LNCAP (cell line): Measurements from ENCODE around the gene AMOT.

Source experiments
- TF ChIP-seq, protein P1 (sequence below): fragments of 450-650 bp; IDR thresholded peaks from 2 replicates; pipeline ENCODE4 v1.5.1; 2017; ENCODE audit warnings: mild to moderate bottlenecking

Gene AMOT

DNA sequence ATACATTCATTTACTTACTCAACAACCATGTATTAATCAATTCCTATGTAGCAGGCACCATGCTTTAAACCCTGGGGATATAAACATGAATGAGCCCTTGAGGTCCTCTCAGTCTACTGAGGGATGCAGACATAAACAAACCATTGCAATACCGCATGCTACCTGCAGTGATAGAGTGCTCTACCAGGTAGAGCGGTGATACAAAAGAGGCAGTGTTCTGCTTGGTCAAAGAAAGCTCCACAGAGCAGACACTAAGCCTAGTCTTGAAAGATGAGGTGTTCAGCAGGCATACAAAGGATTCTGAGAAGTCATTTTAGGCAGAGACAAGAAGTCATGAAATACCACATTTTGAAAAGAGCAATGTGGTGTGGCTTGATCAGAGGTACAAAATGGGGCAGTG is 26.9 kb upstream of the AMOT start:
- TF ChIP-seq, protein P1, sequence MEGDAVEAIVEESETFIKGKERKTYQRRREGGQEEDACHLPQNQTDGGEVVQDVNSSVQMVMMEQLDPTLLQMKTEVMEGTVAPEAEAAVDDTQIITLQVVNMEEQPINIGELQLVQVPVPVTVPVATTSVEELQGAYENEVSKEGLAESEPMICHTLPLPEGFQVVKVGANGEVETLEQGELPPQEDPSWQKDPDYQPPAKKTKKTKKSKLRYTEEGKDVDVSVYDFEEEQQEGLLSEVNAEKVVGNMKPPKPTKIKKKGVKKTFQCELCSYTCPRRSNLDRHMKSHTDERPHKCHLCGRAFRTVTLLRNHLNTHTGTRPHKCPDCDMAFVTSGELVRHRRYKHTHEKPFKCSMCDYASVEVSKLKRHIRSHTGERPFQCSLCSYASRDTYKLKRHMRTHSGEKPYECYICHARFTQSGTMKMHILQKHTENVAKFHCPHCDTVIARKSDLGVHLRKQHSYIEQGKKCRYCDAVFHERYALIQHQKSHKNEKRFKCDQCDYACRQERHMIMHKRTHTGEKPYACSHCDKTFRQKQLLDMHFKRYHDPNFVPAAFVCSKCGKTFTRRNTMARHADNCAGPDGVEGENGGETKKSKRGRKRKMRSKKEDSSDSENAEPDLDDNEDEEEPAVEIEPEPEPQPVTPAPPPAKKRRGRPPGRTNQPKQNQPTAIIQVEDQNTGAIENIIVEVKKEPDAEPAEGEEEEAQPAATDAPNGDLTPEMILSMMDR = no peak

DNA sequence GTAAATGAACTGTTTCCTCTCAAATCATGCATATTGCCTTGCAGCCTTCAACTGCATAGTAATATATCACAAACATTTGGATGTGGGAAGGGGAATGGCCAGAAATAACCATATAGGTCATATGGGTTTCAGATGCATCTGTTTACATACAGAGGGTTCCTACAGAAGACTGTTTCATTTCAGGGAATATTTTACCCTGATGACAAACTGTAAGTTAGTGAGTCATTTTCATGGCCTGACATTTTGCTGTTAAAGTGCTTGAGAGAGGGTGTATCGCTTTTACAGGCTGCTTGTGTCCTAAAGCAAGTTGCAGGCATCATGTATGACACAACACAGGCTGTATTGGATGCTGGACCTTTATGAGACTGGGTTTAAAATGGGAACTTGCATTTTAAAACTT is 25.5 kb upstream of the AMOT start:
- TF ChIP-seq, protein P1 = no peak

DNA sequence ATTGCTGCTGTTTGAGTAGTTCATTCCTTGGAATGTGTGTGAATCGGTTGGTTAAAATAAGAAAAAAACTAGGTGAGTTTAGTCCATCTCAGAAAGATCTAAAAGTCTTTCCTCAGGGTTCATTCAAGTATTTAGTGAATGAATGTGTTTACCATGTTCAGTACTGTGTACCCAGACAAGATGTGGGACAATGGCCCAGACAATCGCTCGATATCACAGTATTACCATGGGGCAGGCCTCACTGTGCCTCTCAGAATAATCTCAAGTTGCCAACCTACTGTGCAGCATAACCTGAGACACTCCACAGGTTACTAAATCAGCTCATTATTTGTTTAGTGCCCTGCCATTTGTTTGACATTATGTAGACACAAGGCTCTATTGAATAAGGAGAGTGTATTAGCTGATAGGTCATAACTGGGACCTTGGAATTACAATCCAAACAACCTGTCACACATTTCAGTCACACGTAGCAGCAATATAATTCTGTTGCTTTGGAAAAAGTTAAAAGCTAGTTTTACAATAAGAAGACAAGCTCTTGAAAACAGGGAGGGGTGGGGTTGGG is 24.9 kb upstream of the AMOT start:
- TF ChIP-seq, protein P1 = no peak

DNA sequence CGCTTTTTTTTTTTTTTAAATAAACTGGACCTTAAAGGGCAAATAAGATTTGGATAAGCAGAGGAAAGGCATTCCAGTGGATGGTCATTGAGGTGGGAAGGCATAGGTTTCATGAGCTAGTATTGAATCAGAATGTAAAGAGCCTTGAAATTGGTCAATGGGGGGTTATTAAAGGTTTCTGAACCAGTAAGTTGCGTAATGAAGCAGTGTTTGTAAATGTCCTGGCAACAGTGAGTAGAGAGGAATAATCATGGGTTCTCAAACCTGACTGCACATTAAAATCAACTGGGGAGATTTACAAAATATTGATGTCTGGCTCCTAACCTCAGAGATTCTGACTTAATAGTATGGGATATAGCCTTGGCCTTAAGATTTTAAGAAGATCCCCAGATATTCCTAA is 23.2 kb upstream of the AMOT start:
- TF ChIP-seq, protein P1 = no peak

DNA sequence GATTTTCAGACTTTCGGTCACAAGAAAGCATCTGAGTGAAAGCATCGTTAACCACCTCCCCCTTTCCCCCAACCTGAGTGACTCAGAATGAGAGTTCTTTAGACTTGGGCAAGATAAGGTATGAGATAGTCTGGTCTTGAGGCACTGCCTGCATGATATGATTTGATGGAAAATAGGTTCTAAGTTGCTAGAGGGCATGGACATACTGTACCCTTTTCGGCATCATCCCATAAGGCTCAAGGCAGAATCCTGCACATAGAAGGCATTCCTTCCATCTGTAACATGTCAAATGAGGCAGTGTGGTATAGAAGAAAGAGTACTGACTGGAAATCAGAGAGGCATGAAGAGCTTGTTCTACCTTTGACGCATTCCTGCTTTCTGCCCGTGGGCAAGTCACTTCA is 16.8 kb upstream of the AMOT start:
- TF ChIP-seq, protein P1 = no peak

DNA sequence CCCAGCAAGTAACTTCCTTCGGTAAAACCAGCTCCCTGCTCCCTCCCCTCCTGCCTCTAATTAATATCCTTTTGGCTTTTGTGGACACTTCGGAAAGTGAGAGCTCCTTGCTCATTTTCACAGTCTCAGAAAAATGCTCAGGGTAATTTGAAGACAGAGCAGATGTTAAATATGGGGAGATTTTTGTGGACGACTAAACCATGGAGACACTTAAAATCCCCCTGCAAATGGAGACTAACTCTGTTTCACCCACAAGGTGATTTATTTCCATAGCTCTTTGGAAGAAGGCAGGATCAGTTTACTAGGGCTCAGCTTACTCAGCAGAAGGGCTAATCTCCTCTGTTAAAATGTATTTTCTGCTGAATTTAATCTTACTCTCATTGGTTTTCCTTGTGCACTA is 12.2 kb upstream of the AMOT start:
- TF ChIP-seq, protein P1 = no peak

DNA sequence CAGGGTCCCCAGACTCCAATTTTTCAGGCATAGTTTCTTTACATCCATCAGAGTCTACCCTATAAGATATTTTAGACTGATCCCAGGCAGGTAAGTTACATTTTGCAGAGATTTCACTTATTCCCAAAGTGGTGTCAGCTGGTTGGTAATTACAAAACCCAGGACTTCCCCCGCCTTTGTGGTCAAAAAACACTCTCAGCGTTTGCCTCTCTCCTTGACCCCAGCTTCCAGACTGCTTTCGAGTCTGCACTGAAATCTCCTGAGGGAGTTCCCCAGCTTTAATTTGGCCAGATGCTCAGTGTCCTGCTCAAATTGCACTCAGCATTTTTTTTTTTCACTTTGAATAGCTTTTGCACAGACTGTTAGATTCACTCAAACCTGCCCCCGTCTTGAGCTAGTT is 11.2 kb upstream of the AMOT start:
- TF ChIP-seq, protein P1 = no peak

DNA sequence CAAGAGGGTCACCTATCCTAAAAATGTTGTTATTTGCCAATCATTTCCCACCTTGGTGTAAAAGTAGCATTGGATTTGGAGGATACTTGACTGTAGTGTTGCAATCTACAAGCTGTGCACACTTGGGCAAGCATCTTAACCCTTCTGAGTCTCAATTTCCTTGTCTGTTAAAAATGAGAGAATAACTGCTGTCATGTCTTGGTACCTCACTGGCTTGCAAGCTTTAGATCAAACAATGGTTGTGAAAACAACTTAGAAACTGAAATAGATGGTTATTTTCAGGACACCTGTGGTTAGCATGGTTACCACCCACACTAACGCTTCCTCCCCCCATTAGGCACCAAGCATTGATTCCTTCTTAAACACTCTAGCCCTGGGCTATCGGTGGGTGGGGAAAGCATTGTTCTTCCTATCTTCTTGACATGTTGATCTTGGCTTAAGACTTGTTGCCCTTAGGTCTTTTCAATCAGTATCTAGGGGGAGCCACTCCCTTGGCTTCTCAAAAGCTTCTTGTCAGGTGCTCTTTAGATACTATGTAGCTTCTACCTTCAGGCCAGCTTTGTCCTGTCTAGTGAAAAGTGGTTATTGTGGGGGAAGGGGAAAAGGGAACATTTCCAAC is 10.6 kb upstream of the AMOT start:
- TF ChIP-seq, protein P1 = no peak
